Pancreas (tissue), 10 donors: Measurements from ENCODE around the gene GAA. TPM values are rescaled to one million over a fixed set of nuclear protein-coding genes. Genes with fewer than 3 reads are reported as not detected.
A peak's percentile ranks its signal among the peaks of the same experiment; 100 is the strongest.

Experiments used
- ATAC-seq, 4 donors: fragments of 200-7000 bp; cut with Tn5 transposase; one replicate each; pipeline versions ENCODE4 v1.8.0 to v1.9.1; 2020; ENCODE audit warnings: mild to moderate bottlenecking in 4 of 4, moderate library complexity in 4 of 4
- DNase-seq, 6 donors: peaks; one replicate each; pipeline ENCODE4 v3.0.0-alpha.2; 2020
- FAIRE-seq: peaks from 2 replicates; lab custom pipeline; 2012; peaks lifted over from hg19 to GRCh38; lab: Jason Lieb, UNC
- H3K27ac ChIP-seq, 4 donors: fragments of 200-600 bp; sonication (generic); 1 replicate in 3 of 4; 2 replicates in 1 of 4; pipeline versions ENCODE4 v1.5.0 to v1.8.0; 2020
- H3K27me3 ChIP-seq, 4 donors: fragments of 200-600 bp; one replicate each; pipeline ENCODE4 v1.8.0; 2021
- H3K36me3 ChIP-seq, 3 donors: fragments of 200-600 bp; sonication (generic) in 1 of 3; one replicate each; pipeline versions ENCODE4 v1.5.0 to v1.8.0; 2020 to 2021
- H3K4me1 ChIP-seq, 3 donors: fragments of 200-600 bp; one replicate each; pipeline ENCODE4 v1.8.0; 2021
- H3K4me3 ChIP-seq, 4 donors: fragments of 200-600 bp; sonication (generic) in 2 of 4; one replicate each; pipeline versions ENCODE4 v1.5.0 to v1.8.0; 2020 to 2021
- H3K9me3 ChIP-seq, 4 donors: fragments of 200-600 bp; one replicate each; pipeline ENCODE4 v1.8.0; 2021
- CTCF ChIP-seq, 4 donors: fragments of 200-600 bp; sonication (generic) in 3 of 4; IDR thresholded peaks; one replicate each; pipeline versions ENCODE4 v1.5.0 to v1.8.0; 2021; ENCODE audit warnings: antibody characterized with exemption in 4 of 4
- WGBS, 2 donors: extraction: QIAGEN DNeasy Blood & Tissue Kit; methylation state at CpG; one replicate each; pipeline ENCODE4 v1.1.7; 2013; 5-methylcytosine and 5-hydroxymethylcytosine counted together
- intact Hi-C, 3 donors: fragments of 100-400 bp; cut with DNase I; formaldehyde crosslinking; loops; one replicate each; pipeline versions ENCODE4 v1.11.1 to v1.14.2; 2022
- polyA plus RNA-seq, 2 donors: library from polyadenylated mRNA; stranded (reverse); fragments of 200-250 nt; gene quantifications; one replicate each; pipeline ENCODE4 v1.2.3, GENCODE V29; 2013
- total RNA-seq, 6 donors: library from RNA; stranded (reverse); fragmentation: NEBNext Ultra II Directional in 4 of 6; extraction: Animal tissue kit (Norgen Biotek cat#: 25700) in 4 of 6; gene quantifications; one replicate each; pipeline versions ENCODE4 v1.2.1 to v1.2.4, GENCODE V29; 2021 to 2023
- donor health status: healthy with polysubstance abuse.
- donor health status: DM: no; HTN: no; CAD: no; lungs with moderate emphysema.
- donor health status: DM: no; HTN: no; CAD: no.
- donor health status: control.
- donor health status: control.
- donor health status: Bipolar disorder and iron deficiency.
- donor health status: DM: yes; HTN: yes; CAD: no.
- donor health status: DM: no; HTN: no; CAD: no.
- donor health status: DM: no; HTN: no; CAD: no.
- donor health status: DM: yes; HTN: yes; CAD: no.

The GAA gene
- total and polyA plus RNA-seq, 8 donors, result 20.2 to 56.3 (median 33.4) TPM

DNA sequence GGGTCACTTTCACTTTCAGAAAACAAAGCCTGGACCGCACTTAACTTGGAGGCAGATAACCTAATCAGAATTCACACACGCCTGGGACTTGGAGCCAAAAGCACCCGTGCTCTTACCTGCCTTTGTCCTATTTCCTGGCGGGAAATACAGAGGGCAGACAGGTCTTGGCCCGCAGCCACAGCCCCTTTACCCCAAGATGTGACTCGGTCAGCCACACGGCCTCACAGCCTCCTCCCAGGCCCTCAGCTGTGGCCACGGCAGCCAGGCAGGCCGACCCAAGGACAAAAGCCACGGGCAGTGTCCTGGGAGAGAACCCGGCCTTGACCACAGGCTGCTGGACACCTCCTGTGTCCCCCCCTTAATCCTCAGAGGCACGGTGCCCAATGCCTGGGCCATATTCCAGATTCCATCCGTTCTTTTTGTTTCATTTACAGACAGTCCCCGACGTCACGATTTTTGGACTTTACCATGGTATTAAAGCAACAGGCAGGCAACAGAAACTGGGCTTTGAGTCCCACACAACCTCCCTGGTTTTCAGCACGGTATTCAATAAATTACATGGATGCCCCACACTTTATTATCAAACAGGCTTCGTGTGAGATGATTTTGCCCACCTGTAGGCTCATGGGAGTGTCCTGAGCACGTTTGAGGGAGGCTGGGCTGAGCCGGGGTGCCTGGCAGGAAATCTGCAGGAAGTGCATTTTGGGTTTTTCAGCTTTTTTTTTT is 30.1 kb upstream of the GAA start:
- Histone ChIP-seq H3K4me1 (peaks cover 7 to 32% (median 9%) of the 10 kb centered on the region in 3 donors), H3K9me3 (no peaks in the 10 kb centered on the region), H3K27ac (peak overlapping the region; percentile 72 to 89 (median 86)), H3K4me3 (peak overlapping the region in 3 of 4 donors; percentile 4 to 34 (median 33)), H3K36me3 (no peaks in the 10 kb centered on the region), H3K27me3 (no peaks in the 10 kb centered on the region)
- WGBS, 2 donors, result 5 to 8% methylated on average over 20 of the region's 20 CpGs
- ATAC-seq (peak; percentile 72 to 84 (median 74)), FAIRE-seq (no peak), DNase-seq (peak; percentile 64 to 91 (median 76))
- intact Hi-C loops, result loop anchor here in 1 of 3 donors (10.0 kb wide), 1 partner anchor 66 kb away; no protein-coding TSS in a partner anchor
- TF ChIP-seq CTCF (IDR thresholded peaks at IDR 0.05), result no peak

DNA sequence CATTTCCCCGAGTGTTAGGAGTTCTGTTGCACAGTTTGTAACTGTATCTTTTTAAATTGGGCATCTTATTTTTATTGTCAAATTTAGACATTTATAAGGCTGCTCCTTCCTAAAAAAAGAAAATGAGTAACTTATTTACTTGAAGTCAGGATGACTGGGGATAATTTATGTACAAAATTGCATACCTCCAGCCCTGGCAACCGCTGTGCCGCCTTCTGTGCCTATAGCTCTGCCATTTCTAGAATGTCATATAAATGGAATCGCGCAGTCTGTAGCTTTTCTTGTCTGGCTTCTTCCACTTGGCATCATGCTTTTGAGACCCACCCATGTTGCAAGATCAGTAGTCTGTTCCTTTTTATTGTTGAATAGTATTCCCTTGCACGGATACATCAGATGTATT is 29.0 kb upstream of the GAA start:
- no peak for TF ChIP-seq CTCF (IDR thresholded peaks at IDR 0.05)
- ATAC-seq (no peak), DNase-seq (no peak), FAIRE-seq (no peak)
- Histone ChIP-seq H3K9me3 (no peaks in the 10 kb centered on the region), H3K4me3 (no peak overlapping the region), H3K27ac (peak overlapping the region in 1 of 4 donors; percentile 85), H3K27me3 (no peaks in the 10 kb centered on the region), H3K4me1 (peaks cover 7 to 32% (median 9%) of the 10 kb centered on the region in 3 donors), H3K36me3 (no peaks in the 10 kb centered on the region)
- WGBS, 2 donors, result 92 to 93% methylated on average over 6 of the region's 6 CpGs
- intact Hi-C loops, result loop anchor here in 1 of 3 donors (10.0 kb wide), 1 partner anchor 68 kb away; no protein-coding TSS in a partner anchor

DNA sequence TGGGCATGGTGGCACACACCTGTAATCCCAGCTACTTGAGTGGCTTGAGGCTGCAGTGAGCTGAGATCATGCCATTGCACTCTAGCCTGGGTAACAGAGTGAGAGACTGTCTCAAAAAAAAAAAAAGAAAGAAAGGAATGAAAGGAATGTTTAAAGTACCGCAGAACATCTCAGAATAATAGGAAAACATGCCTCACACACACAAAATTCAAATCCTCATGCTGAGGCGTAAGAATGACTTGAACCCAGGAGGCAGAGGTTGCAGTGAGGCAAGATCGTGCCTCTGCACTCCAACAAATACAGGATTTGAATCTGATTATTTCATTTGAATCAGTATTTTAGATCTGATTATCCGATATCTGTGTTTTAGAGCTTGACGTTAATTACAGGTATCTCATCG is 21.3 kb upstream of the GAA start:
- ATAC-seq (no peak), FAIRE-seq (no peak), DNase-seq (no peak)
- intact Hi-C loops, result loop anchor here in 1 of 3 donors (5.0 kb wide), 1 partner anchor 172 kb away; no protein-coding TSS in a partner anchor
- Histone ChIP-seq H3K4me1 (peaks cover 0 to 3% (median 0%) of the 10 kb centered on the region in 3 donors), H3K4me3 (no peak overlapping the region), H3K36me3 (no peaks in the 10 kb centered on the region), H3K9me3 (no peaks in the 10 kb centered on the region), H3K27ac (no peak overlapping the region), H3K27me3 (no peaks in the 10 kb centered on the region)
- WGBS, 2 donors, result 88 to 89% methylated on average over 6 of the region's 6 CpGs
- no peak for TF ChIP-seq CTCF (IDR thresholded peaks at IDR 0.05)

DNA sequence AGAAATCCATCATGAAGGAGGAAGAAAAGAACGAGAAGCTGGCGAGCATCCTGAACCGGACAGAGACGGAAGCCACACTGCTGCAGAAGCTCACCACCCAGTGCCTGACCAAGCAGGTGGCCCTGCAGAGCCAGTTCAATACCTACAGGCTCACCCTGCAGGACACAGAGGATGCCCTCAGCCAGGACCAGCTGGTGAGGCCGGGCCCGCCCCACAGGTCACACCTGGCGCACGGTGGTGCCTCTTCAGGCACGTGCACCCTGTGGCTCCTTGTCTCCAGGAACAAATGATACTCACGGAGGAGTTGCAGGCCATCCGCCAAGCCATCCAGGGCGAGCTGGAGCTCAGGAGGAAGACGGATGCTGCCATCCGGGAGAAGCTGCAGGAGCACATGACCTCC is 19.8 kb upstream of the GAA start:
- Histone ChIP-seq H3K27me3 (no peaks in the 10 kb centered on the region), H3K4me1 (peaks cover 0 to 3% (median 0%) of the 10 kb centered on the region in 3 donors), H3K27ac (no peak overlapping the region), H3K4me3 (no peak overlapping the region), H3K36me3 (no peaks in the 10 kb centered on the region), H3K9me3 (no peaks in the 10 kb centered on the region)
- no peak for FAIRE-seq
- WGBS, 2 donors, result 89 to 95% methylated on average over 14 of the region's 14 CpGs
- peak in 1 of 6 donors; percentile 60 for DNase-seq
- no peak for ATAC-seq
- TF ChIP-seq CTCF (IDR thresholded peaks at IDR 0.05), result no peak
- intact Hi-C loops, result loop anchor here in 1 of 3 donors (5.0 kb wide), 1 partner anchor 171 kb away; no protein-coding TSS in a partner anchor
